ENCODE data around the gene RAB13.

RAB13 gene

DNA sequence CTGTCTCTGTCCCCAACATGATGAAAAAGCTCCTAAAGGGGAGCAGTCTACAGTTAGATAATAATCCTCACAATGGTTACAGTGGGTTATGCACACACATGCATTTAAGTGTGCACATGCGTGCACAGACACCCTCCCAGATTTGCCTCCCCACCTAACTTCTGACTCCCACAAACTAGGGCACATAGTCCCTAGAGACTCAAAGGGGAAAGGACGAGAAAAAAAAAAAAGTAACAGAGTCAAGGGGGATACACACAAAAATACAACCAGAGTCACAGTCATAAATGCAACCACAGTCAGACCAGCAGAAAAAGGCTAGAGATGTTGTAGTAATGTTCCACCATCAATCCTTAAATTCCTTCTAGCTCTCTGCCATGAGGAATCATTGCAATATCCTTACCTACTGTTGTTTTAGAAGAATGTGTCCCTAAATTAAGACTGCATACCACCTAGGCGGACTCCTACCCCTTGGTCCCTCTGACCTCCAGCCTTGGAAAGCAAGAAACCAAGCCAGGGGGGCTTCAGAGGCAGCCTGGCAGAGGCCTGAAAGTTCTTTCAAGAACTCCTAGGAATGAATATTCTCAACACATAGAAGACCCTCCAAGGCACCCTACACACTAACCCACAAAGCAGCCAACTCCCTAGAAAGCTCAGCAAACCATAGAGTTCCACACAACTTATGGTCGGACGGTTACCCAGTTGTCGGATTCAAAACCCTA lies 29.0 kb downstream of the RAB13 start:
- H3K27me3 ChIP-seq (replicated peaks; ENCODE audit: insufficient read depth, low read length) = no peaks in the 10 kb centered on the region
- no peak for DNase-seq
- H4K20me1 ChIP-seq (ENCODE audit: insufficient read depth, low read length) = no peaks in the 10 kb centered on the region
- 0 out of 2 replicates have a peak, but pooled peaks cover 3% of the 10 kb centered on the region for H3K36me3 ChIP-seq (replicated peaks; ENCODE audit: insufficient read depth, low read length)
- H3K4me1 ChIP-seq (ENCODE audit: low read length) = peaks cover 24% of the 10 kb centered on the region
- H3K27ac ChIP-seq (ENCODE audit: low read length) = peak overlapping the region; percentile 52; the same call in 1 of the 2 replicates
- peaks cover 6% of the 10 kb centered on the region; the same call in 1 of the 2 replicates for H3F3A ChIP-seq (ENCODE audit: insufficient read depth, low read length)
- H3K79me2 ChIP-seq (ENCODE audit: low read length) = peaks cover 67% of the 10 kb centered on the region
- H3K4me3 ChIP-seq (ENCODE audit: low read length) = peak overlapping the region; percentile 90
- peak overlapping the region; percentile 80 for H3K9ac ChIP-seq (ENCODE audit: low read length)
- H3K9me2 ChIP-seq (replicated peaks; ENCODE audit: insufficient read depth, low read length) = no peaks in the 10 kb centered on the region
- no peaks in the 10 kb centered on the region for H3K9me3 ChIP-seq (replicated peaks; ENCODE audit: insufficient read depth, low read length)
- H2AFZ ChIP-seq (ENCODE audit: low read length) = peak overlapping the region; percentile 83
- no peak for TF ChIP-seq EZH2 (optimal IDR thresholded peaks at IDR 0.05; ENCODE audit: low read depth, low read length)
- H3K4me2 ChIP-seq (ENCODE audit: low read depth, low read length) = peak overlapping the region; percentile 67

GRCh38 chr1:153954826-153955225 lies 31.3 kb downstream of the RAB13 start:
- Histone ChIP-seq H3K9me3 (replicated peaks; ENCODE audit: insufficient read depth, low read length) (no peaks in the 10 kb centered on the region), H3K27me3 (replicated peaks; ENCODE audit: insufficient read depth, low read length) (no peaks in the 10 kb centered on the region)

DNA sequence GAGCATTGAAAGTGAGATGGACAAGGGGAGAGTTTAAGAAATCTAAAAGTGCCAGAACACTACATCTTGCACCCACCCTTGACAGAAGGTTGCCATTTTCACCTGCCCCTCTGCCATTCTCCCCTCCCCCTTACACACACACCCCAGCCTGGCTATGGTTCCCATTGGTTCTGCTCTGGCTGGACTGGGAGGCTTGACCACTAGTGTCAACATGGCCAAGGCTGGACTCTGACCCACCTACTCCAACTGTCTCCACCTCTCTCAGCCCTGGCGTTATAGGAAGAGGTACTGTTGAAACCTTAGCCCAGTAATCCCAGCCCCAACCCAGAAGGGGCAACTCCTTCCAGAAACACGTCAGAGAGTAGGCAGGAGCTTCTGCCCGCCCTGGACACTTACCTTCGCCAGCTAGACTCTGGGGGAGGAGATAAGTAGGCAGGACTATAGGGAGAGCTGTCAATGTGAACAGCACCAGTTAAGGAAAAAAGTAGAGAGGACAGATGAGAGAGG lies 32.2 kb downstream of the RAB13 start:
- H3K4me1 ChIP-seq (ENCODE audit: low read length) = peaks cover 16% of the 10 kb centered on the region
- H3K4me2 ChIP-seq (ENCODE audit: low read depth, low read length) = no peak overlapping the region
- peaks cover 58% of the 10 kb centered on the region for H3K79me2 ChIP-seq (ENCODE audit: low read length)
- peaks cover 6% of the 10 kb centered on the region; the same call in 1 of the 2 replicates for H3F3A ChIP-seq (ENCODE audit: insufficient read depth, low read length)
- no peaks in the 10 kb centered on the region for H3K27me3 ChIP-seq (replicated peaks; ENCODE audit: insufficient read depth, low read length)
- no peak overlapping the region for H3K4me3 ChIP-seq (ENCODE audit: low read length)
- no peak overlapping the region for H3K9ac ChIP-seq (ENCODE audit: low read length)
- TF ChIP-seq CTCF (IDR thresholded peaks at IDR 0.05; ENCODE audit: low read length) (no peak), EZH2phosphoT487 (IDR thresholded peaks at IDR 0.05; ENCODE audit: low read length) (no peak), EZH2 (optimal IDR thresholded peaks at IDR 0.05; ENCODE audit: low read depth, low read length) (no peak)
- 0 out of 2 replicates have a peak, but pooled peaks cover 7% of the 10 kb centered on the region for H3K36me3 ChIP-seq (replicated peaks; ENCODE audit: insufficient read depth, low read length)
- no peak overlapping the region for H2AFZ ChIP-seq (ENCODE audit: low read length)
- H3K27ac ChIP-seq (ENCODE audit: low read length) = no peak overlapping the region
- H3K9me3 ChIP-seq (replicated peaks; ENCODE audit: insufficient read depth, low read length) = no peaks in the 10 kb centered on the region
- no peak for DNase-seq
- H4K20me1 ChIP-seq (ENCODE audit: insufficient read depth, low read length) = no peaks in the 10 kb centered on the region
- H3K9me2 ChIP-seq (replicated peaks; ENCODE audit: insufficient read depth, low read length) = no peaks in the 10 kb centered on the region

More at GRCh38 chr1:153954826-153955225, 31.3 kb downstream of the RAB13 start:
- Histone ChIP-seq H3K4me1 (ENCODE audit: low read length) (peaks cover 19% of the 10 kb centered on the region), H3F3A (ENCODE audit: insufficient read depth, low read length) (peaks cover 6% of the 10 kb centered on the region; the same call in 1 of the 2 replicates), H3K9me2 (replicated peaks; ENCODE audit: insufficient read depth, low read length) (no peaks in the 10 kb centered on the region), H3K4me3 (ENCODE audit: low read length) (no peak overlapping the region), H4K20me1 (ENCODE audit: insufficient read depth, low read length) (no peaks in the 10 kb centered on the region), H3K36me3 (replicated peaks; ENCODE audit: insufficient read depth, low read length) (0 out of 2 replicates have a peak, but pooled peaks cover 7% of the 10 kb centered on the region), H3K9ac (ENCODE audit: low read length) (no peak overlapping the region), H2AFZ (ENCODE audit: low read length) (no peak overlapping the region), H3K79me2 (ENCODE audit: low read length) (peaks cover 58% of the 10 kb centered on the region), H3K4me2 (ENCODE audit: low read depth, low read length) (no peak overlapping the region), H3K27ac (ENCODE audit: low read length) (no peak overlapping the region)
- DNase-seq = no peak
- TF ChIP-seq CTCF (IDR thresholded peaks at IDR 0.05; ENCODE audit: low read length) (no peak), EZH2phosphoT487 (IDR thresholded peaks at IDR 0.05; ENCODE audit: low read length) (no peak), EZH2 (optimal IDR thresholded peaks at IDR 0.05; ENCODE audit: low read depth, low read length) (no peak)
